HG03103 (cell line): ENCODE data around the gene ATP2A2.
"Not testable (repeated sequence)": the region's sequence is repeated elsewhere in the genome, so short reads cannot be mapped to it uniquely, and the experiment has no call there.

Experiments used
- ATAC-seq: cut with Tn5 transposase; IDR thresholded peaks from one replicate; pipeline ENCODE4 v1.9.1; 2021; ENCODE audit warnings: low read depth; ENCODE audit not compliant: unreplicated experiment

The ATP2A2 gene

GRCh38 chr12:110280779-110281548 is at the start of gene ATP2A2:
TSS of gene ATP2A2 (plus strand) at chr12:110281247. CDS start at chr12:110281790, 543 bp downstream.
- peak; percentile 63 for ATAC-seq

DNA sequence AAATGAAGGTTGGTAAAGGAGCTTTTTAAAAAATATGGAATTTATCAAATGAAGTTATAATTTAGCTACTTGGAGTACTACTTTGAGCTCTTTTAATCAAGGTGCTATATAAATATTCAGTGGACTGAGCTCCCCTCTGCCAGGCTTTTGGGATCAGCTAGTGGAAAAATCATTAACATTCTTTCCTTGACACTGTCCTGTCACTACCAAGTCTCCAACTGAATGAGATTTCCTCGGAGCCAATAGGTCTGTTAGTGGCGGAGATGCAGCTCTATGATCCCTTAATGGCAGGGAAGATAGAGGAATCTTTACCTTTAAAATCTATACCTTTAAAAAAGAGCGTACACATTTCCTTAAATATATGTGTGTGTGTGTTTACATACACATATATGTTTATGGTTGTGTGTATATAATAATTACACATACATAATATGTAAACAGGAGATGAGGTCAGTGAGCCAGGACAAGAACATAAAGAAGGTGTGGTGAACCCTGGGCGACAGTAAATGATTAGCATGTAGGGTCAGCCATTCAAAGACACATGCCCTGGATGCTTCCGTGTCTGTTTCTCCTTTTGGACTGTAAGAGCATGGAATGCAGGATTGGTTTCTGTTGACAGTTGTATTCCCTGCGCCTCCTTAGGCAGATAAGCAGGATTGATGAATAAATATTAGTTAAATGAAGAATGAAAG is 47.7 kb upstream of the ATP2A2 start:
- no peak for ATAC-seq

GRCh38 chr12:110234331-110234751 is 46.7 kb upstream of the ATP2A2 start:
- no peak for ATAC-seq

- ATAC-seq: no peak
These were observed 46.3 kb upstream of the ATP2A2 start for GRCh38 chr12:110234755-110235154.

DNA sequence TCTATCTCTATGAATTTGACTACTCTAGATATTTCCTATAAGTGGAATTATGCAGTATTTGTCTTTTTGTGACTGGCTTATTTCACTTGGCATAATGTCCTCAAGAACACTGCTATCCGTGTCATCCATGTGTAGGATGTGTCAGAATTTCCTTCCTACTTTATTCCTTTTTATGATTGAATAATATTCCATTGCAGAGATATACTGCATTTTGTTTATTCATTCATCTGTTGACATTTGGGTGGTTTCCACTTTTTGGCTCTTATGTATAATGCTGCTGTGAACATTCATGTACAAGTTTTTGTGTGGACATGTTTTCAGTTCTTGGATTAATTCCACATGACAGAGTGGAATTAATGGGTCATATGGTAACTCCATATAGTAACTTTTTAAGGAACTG is 45.7 kb upstream of the ATP2A2 start:
- ATAC-seq: no peak

GRCh38 chr12:110243227-110243626 is 37.8 kb upstream of the ATP2A2 start:
- ATAC-seq: no peak

DNA sequence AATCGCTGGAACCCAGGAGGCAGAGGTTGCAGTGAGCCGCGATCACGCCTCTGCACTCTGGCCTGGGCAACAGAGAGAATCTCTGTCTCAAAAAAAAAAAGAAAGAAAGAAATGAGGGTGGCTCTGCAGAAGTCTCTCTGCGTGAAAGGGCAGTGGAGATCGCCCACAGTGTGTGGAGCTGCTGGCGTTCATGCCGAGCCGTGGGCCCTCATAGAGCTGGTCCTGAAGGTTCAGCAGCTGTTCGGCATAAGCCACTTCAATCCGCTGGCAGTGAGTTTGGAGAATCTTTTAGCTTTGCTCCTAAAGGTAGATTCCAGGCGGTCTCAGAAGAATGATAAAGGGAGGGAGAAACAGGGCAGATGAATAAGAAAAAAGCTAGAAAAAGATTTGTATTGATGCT is 36.7 kb upstream of the ATP2A2 start:
- ATAC-seq: no peak

- no peak for ATAC-seq
These were observed 36.2 kb upstream of the ATP2A2 start for GRCh38 chr12:110244829-110245228.

DNA sequence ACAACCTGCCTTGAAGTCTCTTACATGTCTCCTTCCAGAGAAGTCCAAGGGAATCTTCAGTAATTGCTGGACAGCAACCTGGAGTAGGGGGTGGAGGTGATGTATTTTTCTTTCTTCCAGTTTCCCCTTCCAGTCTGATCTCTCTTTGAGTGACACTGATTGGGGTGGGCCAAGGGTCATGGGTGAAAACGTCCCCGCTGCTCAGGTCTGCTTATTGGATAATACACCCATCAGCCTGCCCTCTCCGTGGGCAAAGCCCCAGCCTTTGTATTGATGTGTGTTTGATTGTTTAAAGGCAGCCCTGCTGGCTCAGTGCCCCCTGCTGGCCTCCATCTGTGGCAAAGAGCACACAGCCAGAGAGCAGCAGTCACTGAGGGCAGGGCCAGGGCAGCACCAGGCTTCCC is 35.7 kb upstream of the ATP2A2 start:
- no peak for ATAC-seq

DNA sequence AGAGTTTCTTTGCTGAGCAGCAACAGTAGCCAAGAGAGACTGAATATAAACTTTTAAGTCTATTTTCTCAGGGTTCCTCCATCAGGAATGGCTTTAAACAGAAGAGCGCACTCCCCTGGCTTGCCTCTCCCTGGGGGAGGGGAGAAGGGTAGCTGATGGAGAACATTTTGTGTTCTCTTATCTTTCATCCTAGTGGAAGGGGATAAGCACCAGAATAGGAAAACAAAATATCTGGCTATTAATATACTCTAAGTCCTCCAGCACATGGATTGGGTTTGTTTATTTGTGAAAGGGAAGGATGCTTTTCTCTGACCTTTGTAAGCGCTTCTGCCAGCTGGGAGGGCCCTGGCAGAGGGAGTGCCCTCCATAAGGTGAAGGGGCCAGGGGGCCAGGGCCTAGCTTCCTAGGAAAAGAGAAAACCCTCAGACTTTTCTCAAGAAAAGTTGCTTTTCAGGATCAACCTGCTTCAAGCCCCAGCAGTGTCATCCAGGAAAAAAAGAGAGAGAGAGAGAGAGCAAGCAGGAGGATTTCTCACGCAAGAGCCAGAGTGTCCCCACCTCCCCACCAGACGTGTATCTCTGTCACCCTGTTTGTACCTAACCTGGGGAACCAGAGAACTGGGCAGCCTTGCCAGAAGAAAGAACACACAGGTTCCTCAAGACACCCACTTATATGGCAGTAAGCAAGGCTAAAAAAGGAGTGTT is 34.3 kb upstream of the ATP2A2 start:
- ATAC-seq: no peak

DNA sequence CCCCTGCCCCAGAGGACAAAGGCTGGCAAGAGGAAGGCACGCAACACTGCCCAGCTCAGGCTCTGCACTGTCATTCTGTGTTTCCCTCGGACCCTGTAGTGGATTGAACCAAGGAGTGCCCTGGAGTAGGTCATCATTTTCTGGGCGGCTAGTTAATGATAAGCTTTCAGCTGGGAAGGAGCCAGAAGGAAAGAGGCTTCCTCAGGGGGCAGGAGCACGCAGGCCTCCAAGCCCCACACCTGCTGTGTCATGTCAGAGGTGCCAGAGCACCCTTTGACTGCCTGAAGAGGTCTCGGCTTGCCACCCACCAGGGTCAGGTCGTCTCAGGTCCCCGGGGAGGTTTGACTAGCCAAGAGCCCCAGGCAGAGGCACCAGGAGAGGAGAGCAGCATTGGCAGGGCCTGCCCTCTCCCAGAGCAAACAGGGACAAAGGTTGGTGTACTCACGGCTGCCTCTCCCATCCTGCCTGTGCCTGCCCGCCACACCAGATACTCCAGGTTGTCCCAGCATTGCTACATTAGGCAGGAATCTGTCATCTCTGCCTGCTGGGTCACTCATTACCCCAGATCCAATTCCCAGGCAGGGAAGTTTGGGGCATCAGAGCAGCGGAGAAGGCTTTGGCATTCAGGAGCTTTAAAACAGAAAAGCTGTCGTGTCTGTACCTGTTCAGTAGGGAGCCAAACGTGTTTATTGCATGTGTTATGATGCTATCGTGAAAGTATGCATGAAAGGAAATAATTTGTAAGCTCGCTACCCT is 33.5 kb upstream of the ATP2A2 start:
- no peak for ATAC-seq

DNA sequence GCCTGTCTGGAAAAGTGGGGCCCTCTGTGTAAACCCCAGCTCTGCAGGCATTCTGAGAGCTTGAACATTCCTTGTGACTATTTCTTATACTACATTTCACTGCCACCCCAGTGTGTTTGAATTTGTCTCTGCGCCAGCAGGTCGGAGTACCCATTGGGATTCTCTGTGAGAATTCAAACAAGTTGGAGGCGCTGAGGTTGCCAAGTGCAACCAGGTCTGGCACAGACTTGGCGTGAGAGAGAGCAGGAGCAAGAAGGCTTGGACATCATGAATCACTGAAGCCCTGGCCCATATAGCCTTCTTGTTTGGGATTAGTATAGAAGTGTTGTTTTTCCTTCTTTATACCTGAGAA is 33.0 kb upstream of the ATP2A2 start:
- ATAC-seq: no peak

DNA sequence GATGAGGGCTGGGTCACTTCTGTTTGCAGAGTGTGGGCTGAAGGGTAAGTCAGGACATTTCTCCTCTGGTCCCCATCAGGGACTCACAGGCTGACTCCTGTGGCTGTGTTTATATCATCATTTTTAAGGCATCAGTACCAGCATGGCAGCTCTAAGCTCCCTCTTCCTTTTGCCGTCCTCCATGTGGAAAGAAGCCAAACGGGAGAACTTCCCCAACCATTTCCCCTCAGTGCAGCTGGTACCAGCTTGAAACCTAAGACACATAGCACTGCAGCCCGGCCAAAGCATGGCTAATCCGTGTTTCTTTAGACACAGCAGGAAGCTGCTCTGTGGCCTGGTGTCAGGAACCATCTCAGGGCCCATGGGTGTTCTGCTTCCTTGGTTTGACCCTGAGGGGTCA is 31.9 kb upstream of the ATP2A2 start:
- ATAC-seq: no peak

- no peak for ATAC-seq
These were observed 31.3 kb upstream of the ATP2A2 start for GRCh38 chr12:110249716-110250225.

DNA sequence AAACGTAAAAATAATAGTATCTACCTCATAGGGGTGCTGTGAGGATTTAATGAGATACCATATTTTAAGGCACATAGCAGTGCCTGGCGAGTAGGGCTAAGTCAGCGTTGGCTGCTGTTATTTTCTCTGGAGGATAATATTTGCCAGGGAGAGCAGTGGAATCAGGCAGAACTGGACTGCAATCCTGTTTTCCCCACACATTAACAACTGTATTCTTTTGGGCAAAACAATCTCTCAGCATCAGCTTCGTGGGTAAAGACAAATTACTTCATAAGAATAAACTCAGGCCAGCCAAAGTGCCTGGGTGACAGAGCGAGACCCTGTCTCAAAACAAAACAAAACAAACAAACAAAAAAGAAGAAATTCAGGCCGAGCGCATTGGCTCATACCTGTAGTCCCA is 29.7 kb upstream of the ATP2A2 start:
- ATAC-seq: no peak

DNA sequence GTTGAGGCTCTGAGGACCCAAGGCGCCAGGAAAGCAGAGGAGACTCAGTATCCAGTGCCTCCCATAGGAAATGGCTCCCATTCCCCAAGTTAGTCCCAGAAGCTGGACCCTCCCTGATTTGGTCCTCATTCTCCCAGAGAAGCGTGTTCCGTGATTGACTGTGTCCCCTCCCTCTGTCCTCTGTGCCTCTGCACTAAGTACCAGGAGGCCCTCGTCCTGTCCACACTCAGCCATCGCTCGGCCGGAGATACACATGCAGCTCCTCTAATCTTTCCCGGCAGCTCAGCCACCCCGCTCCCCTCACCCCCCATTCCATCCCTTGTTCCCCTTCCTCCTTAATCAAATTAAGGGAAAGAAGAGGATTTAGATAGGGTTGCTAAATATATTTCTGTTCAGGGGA is 28.3 kb upstream of the ATP2A2 start:
- no peak for ATAC-seq

DNA sequence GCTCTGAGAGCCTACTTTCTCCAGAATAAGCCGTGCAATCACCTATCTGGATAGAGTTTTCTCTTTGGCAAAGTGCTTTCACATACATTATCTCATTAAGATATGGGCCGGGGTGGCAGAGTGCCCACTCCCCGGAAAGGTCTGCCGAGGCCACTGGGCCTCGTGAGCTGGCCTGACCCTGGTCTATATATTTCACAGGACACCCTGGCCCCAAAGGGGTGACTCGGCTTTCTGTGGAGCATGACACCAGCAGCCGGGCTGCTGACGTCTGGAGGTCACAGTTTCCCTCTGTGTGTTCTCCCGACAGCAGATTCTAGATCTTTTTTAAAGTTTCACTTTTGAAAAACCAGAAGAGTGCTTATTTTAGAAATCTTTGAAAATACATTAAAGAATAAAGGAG is 27.9 kb upstream of the ATP2A2 start:
- no peak for ATAC-seq

DNA sequence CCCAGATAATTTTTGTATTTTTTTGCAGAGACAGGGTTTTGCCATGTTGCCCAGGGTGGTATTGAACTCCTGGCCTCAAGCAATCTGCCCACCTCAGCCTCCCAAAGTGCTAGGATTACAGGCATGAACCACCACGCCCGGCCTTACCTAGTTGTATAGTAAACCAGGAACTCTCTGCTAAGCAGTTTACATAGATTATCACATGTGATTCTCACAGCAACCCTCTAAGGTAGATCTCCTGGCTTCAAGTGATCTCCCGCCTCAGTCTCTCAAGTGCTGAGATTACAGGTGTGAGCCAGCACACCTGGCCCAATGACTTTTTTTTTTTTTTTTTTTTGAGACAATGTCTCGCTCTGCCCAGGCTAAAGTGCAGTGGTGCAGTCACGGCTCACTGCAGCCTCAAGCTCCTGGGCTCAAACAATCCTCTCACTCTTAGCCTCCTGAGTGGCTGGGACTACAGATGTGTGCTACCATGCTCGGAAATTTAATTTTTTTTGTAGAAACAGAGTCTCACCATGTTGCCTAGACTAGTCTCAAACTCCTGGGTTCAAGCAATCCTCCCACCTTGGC is 26.0 kb upstream of the ATP2A2 start:
- ATAC-seq: no peak

GRCh38 chr12:110255890-110256456 is 25.1 kb upstream of the ATP2A2 start:
- not testable (repeated sequence) for ATAC-seq
